ENCODE measurements around the gene CALML6.

Gene CALML6

DNA sequence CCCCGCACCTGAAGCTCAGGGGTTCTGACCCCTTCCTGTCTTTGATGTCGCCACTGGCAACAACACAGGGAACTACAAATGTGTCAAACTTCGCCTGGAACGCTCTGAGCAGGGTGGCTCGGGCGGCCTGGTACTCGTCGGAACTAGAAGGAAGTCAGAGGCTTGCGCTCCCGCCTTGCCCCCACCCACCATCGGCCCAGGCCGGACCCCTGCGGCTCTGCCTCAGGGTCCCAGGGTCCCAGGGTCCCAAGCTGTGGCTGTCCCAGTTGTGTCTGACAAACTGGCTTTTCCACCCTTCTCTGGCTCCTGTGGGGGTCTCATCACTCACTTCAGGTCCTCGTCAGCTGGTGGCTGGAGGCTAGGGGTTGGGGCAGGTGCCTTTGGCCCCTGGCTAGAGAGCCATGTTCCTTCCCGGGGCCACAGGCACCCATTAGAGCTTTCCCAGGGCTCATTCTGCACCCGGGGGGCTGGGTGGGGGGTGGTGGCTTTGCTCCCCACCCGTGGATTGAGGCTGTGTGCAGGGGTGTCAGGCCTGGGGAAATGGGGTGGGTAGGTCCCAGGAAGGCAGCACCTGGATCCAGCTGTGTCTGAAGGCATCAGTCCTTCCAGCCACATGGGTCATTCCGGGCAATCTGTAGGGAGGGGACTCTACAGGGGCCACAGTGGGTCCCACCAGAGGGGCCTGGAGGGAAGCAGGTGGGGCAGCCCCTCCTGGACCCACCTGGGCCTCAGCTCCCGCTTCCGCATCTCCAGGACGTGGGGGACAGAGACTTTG lies 12.0 kb downstream of the CALML6 start:
- Histone ChIP-seq H3K4me2 (ENCODE audit: low read depth, low read length) (no peak overlapping the region), H3K36me3 (replicated peaks; ENCODE audit: insufficient read depth, low read length) (no peaks in the 10 kb centered on the region), H3K79me2 (ENCODE audit: low read length) (no peaks in the 10 kb centered on the region), H3K4me3 (ENCODE audit: low read length) (no peak overlapping the region), H3F3A (ENCODE audit: insufficient read depth, low read length) (no peaks in the 10 kb centered on the region), H2AFZ (ENCODE audit: low read length) (no peak overlapping the region), H3K27ac (ENCODE audit: low read length) (no peak overlapping the region), H3K27me3 (replicated peaks; ENCODE audit: insufficient read depth, low read length) (peaks cover 75% of the 10 kb centered on the region), H3K9ac (ENCODE audit: low read length) (no peak overlapping the region), H3K9me3 (replicated peaks; ENCODE audit: insufficient read depth, low read length) (no peaks in the 10 kb centered on the region), H4K20me1 (ENCODE audit: insufficient read depth, low read length) (no peaks in the 10 kb centered on the region), H3K4me1 (ENCODE audit: low read length) (no peaks in the 10 kb centered on the region), H3K9me2 (replicated peaks; ENCODE audit: insufficient read depth, low read length) (no peaks in the 10 kb centered on the region)
- TF ChIP-seq, protein P1, sequence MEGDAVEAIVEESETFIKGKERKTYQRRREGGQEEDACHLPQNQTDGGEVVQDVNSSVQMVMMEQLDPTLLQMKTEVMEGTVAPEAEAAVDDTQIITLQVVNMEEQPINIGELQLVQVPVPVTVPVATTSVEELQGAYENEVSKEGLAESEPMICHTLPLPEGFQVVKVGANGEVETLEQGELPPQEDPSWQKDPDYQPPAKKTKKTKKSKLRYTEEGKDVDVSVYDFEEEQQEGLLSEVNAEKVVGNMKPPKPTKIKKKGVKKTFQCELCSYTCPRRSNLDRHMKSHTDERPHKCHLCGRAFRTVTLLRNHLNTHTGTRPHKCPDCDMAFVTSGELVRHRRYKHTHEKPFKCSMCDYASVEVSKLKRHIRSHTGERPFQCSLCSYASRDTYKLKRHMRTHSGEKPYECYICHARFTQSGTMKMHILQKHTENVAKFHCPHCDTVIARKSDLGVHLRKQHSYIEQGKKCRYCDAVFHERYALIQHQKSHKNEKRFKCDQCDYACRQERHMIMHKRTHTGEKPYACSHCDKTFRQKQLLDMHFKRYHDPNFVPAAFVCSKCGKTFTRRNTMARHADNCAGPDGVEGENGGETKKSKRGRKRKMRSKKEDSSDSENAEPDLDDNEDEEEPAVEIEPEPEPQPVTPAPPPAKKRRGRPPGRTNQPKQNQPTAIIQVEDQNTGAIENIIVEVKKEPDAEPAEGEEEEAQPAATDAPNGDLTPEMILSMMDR (IDR thresholded peaks at IDR 0.05; ENCODE audit: low read length) = no peak
- no peak for TF ChIP-seq EZH2phosphoT487 (IDR thresholded peaks at IDR 0.05; ENCODE audit: low read length)
- no peak for TF ChIP-seq EZH2 (optimal IDR thresholded peaks at IDR 0.05; ENCODE audit: low read depth, low read length)
- no peak for DNase-seq

DNA sequence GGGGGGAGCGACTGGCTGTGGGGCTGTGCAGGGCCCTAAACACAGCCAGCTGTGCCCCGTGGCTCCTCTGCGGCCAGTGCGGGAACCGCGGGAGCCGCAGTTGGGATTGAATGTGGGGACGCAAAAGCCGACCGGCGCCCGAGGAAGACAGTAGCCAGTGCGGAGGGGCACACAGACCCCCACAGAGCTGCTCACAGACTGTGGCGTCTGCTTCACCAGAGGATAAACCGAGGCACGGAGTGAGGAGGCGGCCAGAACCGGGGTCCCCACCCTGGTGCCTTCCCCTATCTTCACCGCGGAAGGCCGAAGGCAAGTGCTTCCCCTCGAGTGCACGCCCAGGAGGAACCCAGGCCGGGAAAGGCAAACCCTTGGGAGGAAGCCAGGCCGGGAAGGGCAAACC lies 12.7 kb downstream of the CALML6 start:
- no peak for DNase-seq
- Histone ChIP-seq H4K20me1 (ENCODE audit: insufficient read depth, low read length) (no peaks in the 10 kb centered on the region), H3K4me2 (ENCODE audit: low read depth, low read length) (no peak overlapping the region)

DNA sequence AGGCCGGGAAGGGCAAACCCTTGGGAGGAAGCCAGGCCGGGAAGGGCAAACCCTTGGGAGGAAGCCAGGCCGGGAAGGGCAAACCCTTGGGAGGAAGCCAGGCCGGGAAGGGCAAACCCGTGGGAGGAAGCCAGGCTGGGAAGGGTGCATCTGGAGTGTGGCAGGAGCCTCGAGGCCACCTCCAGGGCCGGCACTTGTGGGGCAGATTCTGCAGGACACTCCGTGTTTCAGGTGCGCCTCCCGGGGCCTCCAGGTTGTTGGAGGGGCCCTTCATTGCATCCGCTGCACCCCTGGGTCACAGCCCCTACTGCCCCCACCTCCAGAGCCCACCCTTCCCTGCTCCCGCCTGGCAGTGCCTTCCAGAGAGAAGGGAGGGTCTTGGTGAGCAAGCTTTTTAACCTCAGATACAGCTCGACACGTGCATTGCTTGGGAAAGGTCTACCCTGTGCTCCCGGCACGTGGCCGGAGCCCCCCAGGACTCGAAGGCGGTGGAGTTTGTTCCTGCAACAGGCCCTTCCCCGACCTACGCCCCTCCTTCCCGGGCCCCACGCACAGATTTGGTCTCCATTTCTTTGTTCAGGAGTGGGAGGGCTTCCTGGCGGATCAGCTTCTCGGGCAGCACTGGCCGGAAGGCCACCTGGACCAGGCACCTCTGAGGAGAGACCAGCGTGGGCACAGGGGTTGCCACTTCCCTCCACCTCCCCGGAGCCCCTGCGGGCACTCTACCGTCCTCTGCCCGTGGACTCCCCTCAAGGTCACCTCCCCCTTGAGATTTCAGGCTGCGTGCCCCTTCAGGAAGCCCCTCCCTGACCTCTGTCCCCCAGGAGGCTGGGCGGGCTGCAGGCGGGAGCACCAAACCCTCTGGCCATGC lies 13.4 kb downstream of the CALML6 start:
- Histone ChIP-seq H3K36me3 (replicated peaks; ENCODE audit: insufficient read depth, low read length) (no peaks in the 10 kb centered on the region), H3K9me2 (replicated peaks; ENCODE audit: insufficient read depth, low read length) (no peaks in the 10 kb centered on the region), H3K4me2 (ENCODE audit: low read depth, low read length) (no peak overlapping the region), H3K9ac (ENCODE audit: low read length) (no peak overlapping the region), H3K9me3 (replicated peaks; ENCODE audit: insufficient read depth, low read length) (no peaks in the 10 kb centered on the region), H4K20me1 (ENCODE audit: insufficient read depth, low read length) (no peaks in the 10 kb centered on the region), H3F3A (ENCODE audit: insufficient read depth, low read length) (no peaks in the 10 kb centered on the region), H3K4me1 (ENCODE audit: low read length) (no peaks in the 10 kb centered on the region), H3K4me3 (ENCODE audit: low read length) (no peak overlapping the region), H3K27me3 (replicated peaks; ENCODE audit: insufficient read depth, low read length) (peaks cover 69% of the 10 kb centered on the region), H3K27ac (ENCODE audit: low read length) (no peak overlapping the region), H3K79me2 (ENCODE audit: low read length) (no peaks in the 10 kb centered on the region), H2AFZ (ENCODE audit: low read length) (no peak overlapping the region)
- TF ChIP-seq, protein P1 (IDR thresholded peaks at IDR 0.05; ENCODE audit: low read length) = no peak
- no peak for TF ChIP-seq EZH2 (optimal IDR thresholded peaks at IDR 0.05; ENCODE audit: low read depth, low read length)
- TF ChIP-seq EZH2phosphoT487 (IDR thresholded peaks at IDR 0.05; ENCODE audit: low read length) = no peak
- no peak for DNase-seq

More for the DNA sequence above, 12.7 kb downstream of the CALML6 start:
- no peak overlapping the region for H3K27ac ChIP-seq (ENCODE audit: low read length)
- H3K4me1 ChIP-seq (ENCODE audit: low read length) = no peaks in the 10 kb centered on the region
- H3K4me3 ChIP-seq (ENCODE audit: low read length) = no peak overlapping the region
- no peaks in the 10 kb centered on the region for H3K9me3 ChIP-seq (replicated peaks; ENCODE audit: insufficient read depth, low read length)
- no peaks in the 10 kb centered on the region for H3K9me2 ChIP-seq (replicated peaks; ENCODE audit: insufficient read depth, low read length)
- H3K36me3 ChIP-seq (replicated peaks; ENCODE audit: insufficient read depth, low read length) = no peaks in the 10 kb centered on the region
- H3F3A ChIP-seq (ENCODE audit: insufficient read depth, low read length) = no peaks in the 10 kb centered on the region
- no peak overlapping the region for H2AFZ ChIP-seq (ENCODE audit: low read length)
- no peaks in the 10 kb centered on the region for H3K79me2 ChIP-seq (ENCODE audit: low read length)
- H3K27me3 ChIP-seq (replicated peaks; ENCODE audit: insufficient read depth, low read length) = peaks cover 71% of the 10 kb centered on the region
- TF ChIP-seq, protein P1 (IDR thresholded peaks at IDR 0.05; ENCODE audit: low read length) = no peak
- no peak for TF ChIP-seq EZH2phosphoT487 (IDR thresholded peaks at IDR 0.05; ENCODE audit: low read length)
- TF ChIP-seq EZH2 (optimal IDR thresholded peaks at IDR 0.05; ENCODE audit: low read depth, low read length) = no peak
- H3K9ac ChIP-seq (ENCODE audit: low read length) = no peak overlapping the region

All from MM.1S (cell line).